ENCODE data around the gene TNFRSF19.

DNA sequence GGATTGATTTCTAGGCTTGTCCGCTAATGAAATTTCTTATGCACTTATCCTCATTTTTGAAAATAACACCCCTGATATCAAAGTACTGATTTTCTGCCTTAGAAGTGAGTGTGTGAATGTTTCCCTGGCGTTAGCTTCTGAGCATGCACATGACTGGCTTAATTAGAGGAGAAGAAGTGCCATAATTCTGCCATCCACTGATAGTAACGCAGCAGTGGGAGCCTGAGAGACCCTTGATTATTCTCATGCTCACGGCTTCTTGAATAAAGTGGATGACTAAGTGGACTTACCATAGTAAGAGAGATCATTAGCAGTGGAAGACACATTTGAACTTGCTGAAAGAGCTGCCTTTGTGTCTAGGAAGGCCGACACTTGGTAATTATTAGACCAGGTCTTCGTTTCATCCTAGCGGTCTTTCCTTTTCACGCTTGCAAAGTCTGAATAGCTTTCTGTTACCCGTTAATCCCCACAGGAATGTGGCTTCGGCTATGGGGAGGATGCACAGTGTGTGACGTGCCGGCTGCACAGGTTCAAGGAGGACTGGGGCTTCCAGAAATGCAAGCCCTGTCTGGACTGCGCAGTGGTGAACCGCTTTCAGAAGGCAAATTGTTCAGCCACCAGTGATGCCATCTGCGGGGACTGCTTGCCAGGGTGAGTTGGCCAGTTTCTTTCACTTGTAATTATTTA is 45.3 kb downstream of the TNFRSF19 start:
- TF ChIP-seq CTCF (IDR thresholded peaks at IDR 0.05) = no peak
- no peak for TF ChIP-seq POLR2A (IDR thresholded peaks at IDR 0.05)
